Activated T-cell treated with anti-CD3 and anti-CD28 coated beads for 48 hours (primary cell): Measurements from ENCODE around the gene DYNLL2.
A peak's percentile ranks its signal among the peaks of the same experiment; 100 is the strongest.
"Not testable (repeated sequence)": the region's sequence is repeated elsewhere in the genome, so short reads cannot be mapped to it uniquely, and the experiment has no call there.

Source experiments
- DNase-seq: peaks from one replicate; pipeline ENCODE4 v3.0.0-alpha.2; 2020; ENCODE audit warnings: low read depth

Gene DYNLL2

DNA sequence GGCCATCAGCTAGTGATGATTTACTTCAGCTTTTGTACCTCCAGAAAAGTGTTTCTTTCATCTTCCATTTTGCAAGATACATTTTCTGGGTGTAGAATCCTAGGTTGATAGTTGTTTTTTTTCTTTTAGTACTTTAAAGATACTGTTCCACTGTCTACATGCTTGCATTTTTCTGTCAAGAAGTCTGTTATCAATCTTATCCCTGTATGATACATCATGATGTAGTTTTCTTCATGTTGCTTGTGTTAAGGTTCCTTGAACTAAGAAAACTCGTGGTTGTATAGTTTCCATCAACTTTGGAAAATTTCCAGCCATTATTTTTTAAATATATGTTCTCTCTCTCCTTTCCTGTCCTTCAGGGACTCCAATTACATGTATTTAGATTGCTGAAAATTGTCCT lies 24.1 kb downstream of the DYNLL2 start:
- no peak for DNase-seq

DNA sequence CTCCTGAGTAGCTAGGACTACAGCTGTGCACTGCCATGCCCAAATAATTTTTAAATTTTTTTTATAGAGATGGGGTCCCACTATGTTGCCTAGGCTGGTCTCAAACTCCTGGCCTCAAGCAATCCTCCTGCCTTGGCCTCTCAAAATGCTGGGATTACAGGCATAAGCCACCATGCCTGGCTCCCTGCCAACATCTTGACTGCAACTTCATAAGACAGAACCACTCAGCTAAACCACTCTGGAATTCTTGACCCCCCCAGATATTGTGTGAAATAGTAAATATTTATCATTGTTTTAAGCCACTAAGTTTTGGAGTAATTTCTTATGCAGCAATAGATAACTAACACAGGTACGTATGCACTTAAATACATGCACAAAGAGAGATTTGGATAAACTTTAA lies 26.0 kb downstream of the DYNLL2 start:
- DNase-seq, result no peak

DNA sequence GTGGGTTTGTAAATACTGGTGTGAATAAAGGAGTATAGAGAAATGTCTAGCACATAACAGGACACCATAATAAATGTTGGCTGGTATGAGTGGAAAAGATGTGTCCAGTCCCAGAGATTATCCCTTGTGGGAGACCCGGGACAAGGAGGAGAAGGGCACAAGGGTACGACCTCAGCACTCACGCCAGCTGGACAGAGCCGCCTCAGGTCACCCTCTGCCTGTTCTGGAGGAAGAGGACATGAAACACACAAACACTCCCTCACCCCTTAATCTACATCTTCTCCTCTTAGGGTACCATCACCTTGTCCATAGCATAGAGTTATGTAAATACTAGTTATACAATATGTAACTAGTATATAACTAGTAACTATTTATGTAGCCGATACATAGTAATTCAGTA lies 26.8 kb downstream of the DYNLL2 start:
- DNase-seq, result no peak

DNA sequence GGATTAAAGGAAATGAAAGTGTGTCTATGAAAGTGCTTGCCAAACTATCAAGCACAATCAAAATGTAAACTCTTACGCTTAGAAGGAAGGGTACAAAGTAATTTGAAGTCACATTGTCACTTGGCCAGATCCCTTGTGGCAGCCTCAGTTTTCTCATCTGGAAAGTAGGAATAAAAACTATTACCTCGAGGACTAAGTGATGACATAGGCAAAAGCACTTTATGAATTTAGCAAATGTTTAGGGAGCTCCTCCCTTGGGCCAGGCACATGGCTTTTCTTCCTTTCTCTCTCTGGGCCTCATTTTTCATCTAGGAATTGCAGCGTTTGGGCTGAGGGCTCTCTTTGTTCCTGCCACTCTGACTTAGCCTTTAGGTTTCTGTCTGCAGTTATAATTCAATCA lies 28.5 kb downstream of the DYNLL2 start:
- no peak for DNase-seq

DNA sequence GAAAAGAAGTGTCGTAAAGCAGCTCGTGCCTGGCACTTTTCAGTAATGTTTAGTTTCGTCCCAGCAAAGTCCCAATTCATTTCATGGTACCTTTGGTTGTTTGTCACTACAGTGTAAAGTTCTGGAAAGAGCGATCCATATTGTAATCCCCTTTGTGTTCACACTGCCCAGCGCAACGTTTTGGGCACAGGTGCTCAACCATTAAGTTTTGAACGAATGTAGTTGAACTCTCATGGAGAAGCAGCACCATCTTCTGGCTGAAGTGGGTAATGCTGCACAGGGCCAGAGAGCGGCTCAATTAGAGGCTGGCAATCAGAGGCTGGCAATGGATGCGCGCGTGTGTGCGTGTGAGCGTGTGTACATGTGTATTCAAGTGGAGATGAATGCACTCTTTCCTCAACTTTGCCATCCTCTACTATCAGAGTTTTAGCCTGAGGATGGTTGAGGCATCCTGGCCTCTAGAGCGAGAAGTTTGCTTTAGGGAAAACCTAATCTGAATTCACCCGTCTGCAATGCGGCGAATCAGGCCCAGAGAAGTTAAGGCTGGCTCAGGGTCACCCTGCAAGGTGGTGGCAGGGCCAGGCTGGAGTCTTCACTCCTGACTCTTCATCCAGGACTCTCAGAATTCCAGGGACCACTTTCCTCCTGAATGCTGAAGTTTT lies 29.9 kb downstream of the DYNLL2 start:
- peak; percentile 76 for DNase-seq

DNA sequence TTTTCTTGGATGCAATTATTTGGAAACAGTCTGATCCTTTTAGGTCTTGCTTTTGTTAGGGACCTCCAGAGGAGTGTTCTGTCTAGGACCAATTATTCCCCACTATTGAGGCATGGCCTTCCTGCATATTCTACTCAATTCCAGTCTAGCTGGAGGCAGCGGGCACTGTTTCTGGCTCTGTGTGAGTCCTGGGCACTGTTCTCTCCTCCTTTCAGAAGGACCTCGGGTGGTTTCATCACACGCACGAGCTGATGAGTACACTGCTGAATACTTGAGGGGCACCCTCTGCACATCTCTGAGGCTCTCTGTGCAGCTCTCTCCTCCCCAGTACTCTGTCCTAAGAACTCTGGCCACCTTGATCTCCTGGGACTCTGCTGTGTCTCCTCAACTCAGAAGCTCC lies 30.7 kb downstream of the DYNLL2 start:
- DNase-seq, result no peak

DNA sequence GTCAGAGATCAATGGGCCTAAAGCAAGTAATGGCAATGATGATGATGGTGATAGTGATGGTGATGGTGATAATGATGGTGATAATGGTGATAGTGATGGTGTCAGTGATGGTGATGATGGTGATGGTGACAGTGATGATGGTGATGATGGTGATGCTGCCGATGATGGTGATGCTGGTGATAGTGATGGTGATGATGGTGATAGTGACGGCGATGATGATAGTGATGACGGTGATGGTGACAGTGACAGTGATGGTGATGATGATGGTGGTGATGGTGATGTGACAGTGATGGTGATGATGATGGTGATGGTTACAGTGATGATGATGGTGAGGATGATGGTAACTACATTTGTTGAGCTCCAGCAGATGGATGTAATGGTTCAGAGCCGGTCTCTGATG lies 34.2 kb downstream of the DYNLL2 start:
- DNase-seq, result no peak

DNA sequence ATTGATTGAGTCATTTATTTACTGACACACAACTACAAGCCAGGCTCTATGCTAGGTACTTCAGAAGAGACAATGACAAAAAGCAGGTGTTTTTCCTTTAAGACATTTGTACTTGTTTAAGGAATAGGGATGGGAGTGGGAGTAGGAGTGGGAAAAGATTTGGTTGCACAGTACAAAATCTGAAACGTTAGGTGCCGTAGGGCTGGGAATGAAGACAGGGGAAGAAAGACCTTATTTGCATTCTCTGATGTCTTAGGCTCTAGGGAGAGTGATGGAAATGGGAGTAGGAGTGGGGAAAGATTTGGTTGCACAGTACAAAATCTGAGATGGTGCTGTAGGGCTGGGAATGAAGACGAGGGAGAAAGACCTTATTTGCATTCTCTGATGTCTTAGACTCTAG lies 36.3 kb downstream of the DYNLL2 start:
- no peak for DNase-seq

DNA sequence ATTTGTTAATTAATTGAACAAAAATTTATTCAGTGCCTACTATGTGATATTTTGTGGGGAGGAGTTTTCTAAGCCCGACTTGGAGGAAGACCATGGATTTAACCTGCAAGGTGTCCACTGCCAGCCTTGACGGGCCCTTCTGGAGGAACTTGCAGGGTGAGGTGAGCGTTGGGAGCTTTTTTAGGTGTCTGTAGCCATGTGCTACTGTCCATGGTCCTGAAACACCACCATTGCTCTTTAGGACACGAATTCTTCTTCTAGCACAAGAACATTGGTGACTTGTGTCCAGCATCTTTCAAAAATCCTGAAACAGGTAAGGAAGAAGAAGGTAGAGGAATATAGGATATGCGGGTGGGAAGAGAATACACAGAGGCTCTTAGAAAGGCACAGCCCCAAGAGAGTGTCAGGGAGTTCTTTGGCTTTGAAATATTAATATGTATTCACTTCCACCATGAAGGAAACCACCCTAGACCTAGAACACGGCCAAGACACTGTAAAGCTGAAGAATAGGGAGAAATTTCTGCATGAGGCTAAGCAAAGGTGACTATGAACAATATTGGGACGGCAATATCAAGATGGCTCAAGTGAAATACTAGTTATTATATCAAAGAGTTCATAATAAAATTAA lies 37.1 kb downstream of the DYNLL2 start:
- no peak for DNase-seq

DNA sequence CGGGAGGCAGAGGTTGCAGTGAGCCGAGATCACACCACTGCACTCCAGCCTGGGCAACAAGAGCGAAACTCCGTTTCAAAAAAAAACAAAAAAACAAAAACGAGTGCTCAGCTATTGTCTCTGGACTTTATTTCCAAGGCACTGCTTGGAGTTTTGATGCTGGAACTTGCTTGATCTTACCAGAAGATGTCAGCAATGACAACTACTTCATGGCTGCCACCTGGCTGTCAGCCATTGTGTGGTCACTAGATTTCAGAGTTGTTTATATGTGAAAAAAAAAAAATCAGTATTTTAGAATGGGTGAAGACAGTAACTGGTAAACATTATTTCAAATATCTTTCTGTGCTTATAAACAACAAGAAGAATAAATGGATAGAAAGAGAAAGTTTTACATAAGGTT lies 38.7 kb downstream of the DYNLL2 start:
- DNase-seq, result no peak

DNA sequence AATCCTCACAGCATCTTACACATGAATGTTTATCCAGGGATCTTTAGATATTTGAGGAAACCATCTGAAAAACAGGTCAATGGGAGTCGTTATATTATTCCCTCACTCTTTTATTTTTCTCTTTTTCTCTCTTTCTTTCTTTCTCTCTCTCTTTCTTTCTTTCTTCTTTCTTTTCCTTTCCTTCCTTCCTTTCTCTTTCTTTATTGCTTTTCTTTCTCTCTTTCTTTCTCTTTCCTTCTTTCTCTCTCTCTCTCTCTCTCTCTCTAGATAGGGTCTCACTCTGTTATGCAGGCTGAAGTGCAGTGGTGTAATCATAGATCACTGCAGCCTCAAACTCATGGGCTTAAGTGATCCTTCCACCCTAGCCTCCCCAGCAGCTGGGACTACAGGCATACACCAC lies 44.6 kb downstream of the DYNLL2 start:
- no peak for DNase-seq

DNA sequence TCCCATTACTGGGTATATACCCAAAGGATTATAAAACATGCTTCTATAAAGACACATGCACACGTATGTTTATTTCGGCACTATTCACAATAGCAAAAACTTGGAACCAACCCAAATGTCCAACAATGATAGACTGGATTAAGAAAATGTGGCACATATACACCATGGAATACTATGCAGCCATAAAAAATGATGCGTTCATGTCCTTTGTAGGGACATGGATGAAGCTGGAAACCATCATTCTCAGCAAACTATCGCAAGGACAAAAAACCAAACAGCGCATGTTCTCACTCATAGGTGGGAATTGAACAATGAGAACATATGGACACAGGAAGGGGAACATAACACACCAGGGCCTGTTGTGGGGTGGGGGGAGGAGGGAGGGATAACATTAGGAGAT lies 49.5 kb downstream of the DYNLL2 start:
- not testable (repeated sequence) for DNase-seq

DNA sequence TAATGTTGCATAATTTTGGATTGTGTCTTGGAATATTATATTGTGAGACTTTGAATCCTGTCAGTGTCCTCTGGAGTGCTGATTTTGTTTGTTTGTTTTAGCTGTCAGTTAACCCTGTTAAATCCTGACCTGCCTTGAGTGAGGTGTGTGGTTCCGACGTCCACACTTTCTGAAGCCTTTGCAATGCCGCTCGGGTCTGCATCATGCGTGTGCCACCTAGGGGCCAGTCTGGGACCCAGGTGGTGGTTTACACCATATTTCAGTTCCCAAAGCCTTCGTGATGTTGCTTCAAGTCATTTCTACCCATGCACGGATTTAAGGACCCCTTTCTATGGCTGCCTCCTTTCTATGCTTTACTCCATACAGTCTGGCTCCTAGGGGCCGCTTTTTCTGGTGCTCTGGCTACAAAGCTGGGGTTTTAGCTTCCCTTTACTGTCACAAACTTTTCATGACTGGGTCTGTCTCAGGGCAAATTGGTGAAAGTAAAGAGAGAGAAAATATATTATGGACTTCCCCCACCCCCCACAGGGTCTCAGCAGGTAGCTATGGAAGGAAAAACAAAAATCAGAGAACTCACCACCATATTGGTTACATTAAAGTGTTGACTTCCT lies 53.6 kb downstream of the DYNLL2 start:
- no peak for DNase-seq

DNA sequence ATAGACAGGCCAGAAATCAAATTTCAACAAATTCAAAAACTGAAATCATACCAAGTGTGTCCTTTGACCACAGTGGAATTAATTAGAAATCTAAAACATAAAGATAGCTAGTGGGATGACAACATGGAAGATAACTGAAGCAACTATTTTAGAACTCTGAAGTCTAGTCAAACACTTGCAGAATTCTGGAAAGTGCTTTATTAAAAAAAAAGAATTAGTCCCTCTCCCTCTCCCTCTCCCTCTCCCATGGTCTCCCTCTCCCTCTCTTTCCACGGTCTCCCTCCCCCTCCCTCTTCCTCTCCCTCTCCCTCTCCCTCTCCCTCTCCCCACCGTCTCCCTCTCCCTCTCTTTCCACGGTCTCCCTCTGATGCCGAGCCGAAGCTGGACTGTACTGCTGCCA lies 58.3 kb downstream of the DYNLL2 start:
- no peak for DNase-seq

DNA sequence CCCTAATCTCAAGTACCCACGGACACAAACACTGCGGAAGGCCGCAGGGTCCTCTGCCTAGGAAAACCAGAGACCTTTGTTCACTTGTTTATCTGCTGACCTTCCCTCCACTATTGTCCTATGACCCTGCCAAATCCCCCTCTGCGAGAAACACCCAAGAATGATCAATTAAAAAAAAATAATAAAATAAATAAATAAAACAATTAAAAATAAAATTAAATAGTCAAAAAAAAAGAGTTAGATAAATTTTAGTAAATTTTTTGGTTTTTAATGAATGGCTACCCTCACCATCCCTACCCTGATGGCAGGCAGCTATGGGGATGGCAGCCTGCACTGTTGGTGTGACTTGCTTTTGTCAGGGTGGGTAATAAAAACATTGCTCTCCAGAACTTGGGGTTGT lies 60.1 kb downstream of the DYNLL2 start:
- DNase-seq, result not testable (repeated sequence)

DNA sequence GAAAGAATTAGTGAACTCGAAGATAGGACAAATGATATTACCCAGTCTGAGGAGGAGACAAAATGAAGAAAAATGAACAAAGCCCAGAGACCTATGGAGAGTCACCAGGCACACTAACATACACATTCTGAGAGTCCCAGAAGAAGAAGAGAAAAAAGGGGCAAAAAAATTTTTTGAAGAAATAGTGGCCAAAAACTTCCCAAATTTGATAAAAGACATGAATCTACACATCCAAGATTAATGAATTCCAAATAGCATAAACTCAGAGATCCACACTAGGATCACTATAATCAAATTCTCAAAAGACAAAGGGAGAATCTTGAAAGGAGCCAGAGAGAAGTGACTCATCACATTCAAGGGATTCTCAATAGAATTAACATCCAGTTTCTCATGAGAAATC lies 61.6 kb downstream of the DYNLL2 start:
- no peak for DNase-seq
